Breast epithelium (tissue), 3 donors: ENCODE data around the gene BRSK1.

Experiments used
- POLR2AphosphoS5 ChIP-seq, 3 donors: sonication (generic); formaldehyde crosslinking; IDR thresholded peaks; one replicate each; pipeline ENCODE4 v1.6.1; 2017; ENCODE audit warnings: antibody characterized with exemption in 3 of 3
- TF ChIP-seq, protein P1 (sequence below), 3 donors: fragments of 450-650 bp; IDR thresholded peaks; one replicate each; pipeline ENCODE4 v1.5.1; 2016 to 2017; ENCODE audit warnings: antibody characterized with exemption in 3 of 3, mild to moderate bottlenecking in 3 of 3, moderate library complexity in 3 of 3

DNA sequence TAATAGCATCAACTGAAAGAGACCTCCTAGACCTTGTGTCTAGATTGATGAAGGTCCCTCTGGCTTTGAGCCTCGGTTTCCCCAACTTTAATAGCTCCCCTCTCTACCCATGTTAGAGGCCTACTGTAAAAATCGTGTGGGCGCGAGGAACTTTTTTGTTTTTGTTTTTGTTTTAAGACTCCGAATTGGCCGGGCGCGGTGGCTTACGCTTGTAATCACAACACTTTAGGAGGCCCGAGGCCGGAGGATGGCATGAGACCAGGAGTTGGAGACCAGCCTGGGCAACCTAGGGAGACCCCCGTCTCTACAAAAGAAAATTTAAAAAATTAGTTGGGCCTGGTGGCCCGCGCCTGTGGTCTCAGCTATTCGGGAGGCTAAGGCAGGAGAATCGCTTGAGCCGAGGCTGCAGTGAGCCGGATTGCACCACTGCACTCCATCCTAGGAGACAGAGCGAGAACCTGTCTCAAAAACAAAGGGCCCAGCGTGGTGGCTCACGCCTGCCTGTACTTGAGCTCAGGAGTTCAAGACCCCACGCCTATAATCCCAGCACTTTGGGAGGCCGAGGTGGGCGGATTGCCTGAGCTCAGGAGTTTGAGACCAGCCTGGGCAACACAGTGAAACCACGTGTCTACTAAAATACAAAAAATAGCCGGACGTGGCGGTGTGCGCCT lies 24.1 kb upstream of the BRSK1 start:
- peak in 1 of 3 donors; percentile 11 for TF ChIP-seq POLR2AphosphoS5 (IDR thresholded peaks at IDR 0.05)
- TF ChIP-seq, protein P1, sequence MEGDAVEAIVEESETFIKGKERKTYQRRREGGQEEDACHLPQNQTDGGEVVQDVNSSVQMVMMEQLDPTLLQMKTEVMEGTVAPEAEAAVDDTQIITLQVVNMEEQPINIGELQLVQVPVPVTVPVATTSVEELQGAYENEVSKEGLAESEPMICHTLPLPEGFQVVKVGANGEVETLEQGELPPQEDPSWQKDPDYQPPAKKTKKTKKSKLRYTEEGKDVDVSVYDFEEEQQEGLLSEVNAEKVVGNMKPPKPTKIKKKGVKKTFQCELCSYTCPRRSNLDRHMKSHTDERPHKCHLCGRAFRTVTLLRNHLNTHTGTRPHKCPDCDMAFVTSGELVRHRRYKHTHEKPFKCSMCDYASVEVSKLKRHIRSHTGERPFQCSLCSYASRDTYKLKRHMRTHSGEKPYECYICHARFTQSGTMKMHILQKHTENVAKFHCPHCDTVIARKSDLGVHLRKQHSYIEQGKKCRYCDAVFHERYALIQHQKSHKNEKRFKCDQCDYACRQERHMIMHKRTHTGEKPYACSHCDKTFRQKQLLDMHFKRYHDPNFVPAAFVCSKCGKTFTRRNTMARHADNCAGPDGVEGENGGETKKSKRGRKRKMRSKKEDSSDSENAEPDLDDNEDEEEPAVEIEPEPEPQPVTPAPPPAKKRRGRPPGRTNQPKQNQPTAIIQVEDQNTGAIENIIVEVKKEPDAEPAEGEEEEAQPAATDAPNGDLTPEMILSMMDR (IDR thresholded peaks at IDR 0.05), result no peak
